ENCODE data around the gene MPPED1.

DNA sequence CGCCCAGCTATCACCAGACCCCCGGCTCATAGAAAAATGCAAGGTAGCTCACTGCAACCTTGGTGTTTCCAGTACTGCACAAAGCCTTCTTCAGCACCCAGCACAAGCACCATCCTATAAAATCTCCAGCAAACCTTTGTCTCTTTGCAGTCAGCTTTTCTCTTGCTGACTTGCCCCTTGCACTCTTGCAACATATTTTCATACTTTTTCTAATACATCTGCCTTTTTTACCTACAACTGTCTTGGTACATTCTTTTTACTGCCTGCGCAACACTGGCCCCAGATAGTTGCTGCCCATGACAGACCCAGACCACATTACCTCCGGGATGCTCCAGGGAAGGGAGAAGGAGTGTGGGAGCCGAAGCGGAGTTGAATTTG is 142.4 kb downstream of the MPPED1 start:
- TF ChIP-seq, protein P1, sequence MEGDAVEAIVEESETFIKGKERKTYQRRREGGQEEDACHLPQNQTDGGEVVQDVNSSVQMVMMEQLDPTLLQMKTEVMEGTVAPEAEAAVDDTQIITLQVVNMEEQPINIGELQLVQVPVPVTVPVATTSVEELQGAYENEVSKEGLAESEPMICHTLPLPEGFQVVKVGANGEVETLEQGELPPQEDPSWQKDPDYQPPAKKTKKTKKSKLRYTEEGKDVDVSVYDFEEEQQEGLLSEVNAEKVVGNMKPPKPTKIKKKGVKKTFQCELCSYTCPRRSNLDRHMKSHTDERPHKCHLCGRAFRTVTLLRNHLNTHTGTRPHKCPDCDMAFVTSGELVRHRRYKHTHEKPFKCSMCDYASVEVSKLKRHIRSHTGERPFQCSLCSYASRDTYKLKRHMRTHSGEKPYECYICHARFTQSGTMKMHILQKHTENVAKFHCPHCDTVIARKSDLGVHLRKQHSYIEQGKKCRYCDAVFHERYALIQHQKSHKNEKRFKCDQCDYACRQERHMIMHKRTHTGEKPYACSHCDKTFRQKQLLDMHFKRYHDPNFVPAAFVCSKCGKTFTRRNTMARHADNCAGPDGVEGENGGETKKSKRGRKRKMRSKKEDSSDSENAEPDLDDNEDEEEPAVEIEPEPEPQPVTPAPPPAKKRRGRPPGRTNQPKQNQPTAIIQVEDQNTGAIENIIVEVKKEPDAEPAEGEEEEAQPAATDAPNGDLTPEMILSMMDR (IDR thresholded peaks at IDR 0.05) = no peak
- no peak for TF ChIP-seq SIN3A (IDR thresholded peaks at IDR 0.05; ENCODE audit: borderline replicate concordance, low read depth, low read length)
- TF ChIP-seq POLR2AphosphoS5 (IDR thresholded peaks at IDR 0.05; ENCODE audit: low read depth, low read length) = no peak
- no peak for TF ChIP-seq YY1 (IDR thresholded peaks at IDR 0.05; ENCODE audit: low read depth)
- no peak for TF ChIP-seq TAF1 (IDR thresholded peaks at IDR 0.05; ENCODE audit: borderline replicate concordance, low read depth, low read length)
- TF ChIP-seq RFX5 (IDR thresholded peaks at IDR 0.05; ENCODE audit: low read length) = no peak
- TF ChIP-seq FOXM1 (IDR thresholded peaks at IDR 0.05; ENCODE audit: low read depth) = no peak
- TF ChIP-seq CHD2 (IDR thresholded peaks at IDR 0.05; ENCODE audit: low read length, partially characterized antibody) = no peak
- TF ChIP-seq GABPA (IDR thresholded peaks at IDR 0.05; ENCODE audit: low read depth) = no peak
